Stimulated activated CD8-positive, alpha-beta memory T cell treated with anti-CD3 and anti-CD28 coated beads, Interleukin-15, amount 100 ng/mL, for 24 hours (primary cell): Measurements from ENCODE around the gene CBARP.

ENCODE experiments used
- DNase-seq: peaks from one replicate; pipeline ENCODE4 v3.0.0-alpha.2; 2020; ENCODE audit warnings: low read depth

Gene CBARP

DNA sequence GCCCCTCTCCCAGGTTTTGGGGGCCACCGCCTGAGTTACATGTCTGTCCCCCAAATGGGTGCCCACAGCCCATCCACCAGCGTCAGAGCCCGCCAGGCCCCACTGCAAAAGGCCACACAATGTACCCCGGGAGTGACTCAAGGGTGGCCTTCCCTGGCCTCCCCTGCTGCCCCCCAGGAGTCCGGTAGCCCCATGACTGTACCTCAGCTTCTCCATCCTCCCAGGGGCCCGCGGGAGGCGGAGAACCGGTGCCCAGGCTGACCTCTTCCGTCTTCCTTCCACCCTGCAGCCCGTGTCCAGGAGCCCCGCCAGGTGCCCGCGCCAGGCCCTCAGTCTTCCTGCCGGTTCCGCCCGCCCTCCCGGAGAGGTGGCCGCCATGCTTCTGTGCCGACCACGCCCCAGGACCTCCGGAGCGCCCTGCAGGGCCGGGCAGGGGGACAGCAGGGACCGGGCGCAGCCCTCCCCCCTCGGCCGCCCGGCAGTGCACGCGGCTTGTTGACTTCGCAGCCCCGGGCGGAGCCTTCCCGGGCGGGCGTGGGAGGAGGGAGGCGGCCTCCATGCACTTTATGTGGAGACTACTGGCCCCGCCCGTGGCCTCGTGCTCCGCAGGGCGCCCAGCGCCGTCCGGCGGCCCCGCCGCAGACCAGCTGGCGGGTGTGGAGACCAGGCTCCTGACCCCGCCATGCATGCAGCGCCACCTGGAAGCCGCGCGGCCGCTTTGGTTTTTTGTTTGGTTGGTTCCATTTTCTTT, 10.3 kb downstream of the CBARP start:
- DNase-seq = no peak

DNA sequence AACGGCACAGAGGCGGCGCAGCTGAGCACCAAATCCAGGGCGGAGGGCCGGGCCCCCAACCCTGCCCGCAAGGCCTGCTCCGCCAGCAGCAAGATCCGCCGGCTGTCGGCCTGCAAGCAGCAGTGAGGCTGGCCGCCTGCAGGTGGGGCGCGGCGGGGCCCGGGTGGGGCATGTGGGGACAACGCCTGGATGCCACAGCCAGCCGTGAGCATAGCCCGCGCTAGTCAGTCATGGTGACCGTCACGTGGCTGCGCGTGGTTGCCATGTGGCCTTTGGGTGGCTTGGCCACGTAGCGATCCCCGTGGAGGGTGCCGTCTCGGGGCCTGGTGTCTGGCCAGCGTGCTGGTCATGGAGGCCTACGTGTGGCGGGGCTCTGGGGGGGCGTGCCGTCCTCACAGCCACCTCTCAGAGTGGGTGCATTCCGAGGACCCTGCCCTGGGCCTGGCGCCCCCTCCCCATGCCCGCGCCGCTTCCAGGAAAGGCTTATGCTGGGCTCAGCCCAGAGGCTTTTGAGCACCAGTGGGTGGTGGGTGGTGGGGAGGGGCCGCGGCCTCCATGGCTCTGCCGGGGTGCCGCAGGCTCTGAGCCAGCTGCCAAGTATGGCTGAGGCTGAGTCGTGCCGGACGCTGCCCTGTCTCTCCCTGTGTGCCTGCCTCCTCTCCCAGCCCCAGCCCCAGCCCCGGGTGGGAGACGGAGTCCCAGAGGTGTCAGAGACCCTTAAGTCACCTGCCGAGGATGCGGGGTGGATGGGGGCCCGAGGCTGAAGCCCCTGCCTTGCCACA, 11.1 kb downstream of the CBARP start:
- no peak for DNase-seq

DNA sequence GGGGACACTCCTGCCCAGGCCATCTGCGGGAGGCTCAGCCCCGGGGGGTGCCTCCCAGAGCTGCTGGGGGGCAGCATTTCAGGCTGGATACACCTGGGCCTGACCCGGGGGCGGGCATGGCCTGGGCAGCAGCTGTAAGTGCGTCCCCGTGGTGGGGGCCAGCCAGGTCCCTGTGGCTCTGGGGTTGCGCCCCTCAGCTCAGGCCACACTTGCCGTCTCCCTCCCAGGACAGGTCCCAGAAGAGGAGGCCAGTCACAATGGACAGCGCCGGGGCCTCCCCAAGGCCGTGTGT, 11.6 kb downstream of the CBARP start:
- DNase-seq = no peak

DNA sequence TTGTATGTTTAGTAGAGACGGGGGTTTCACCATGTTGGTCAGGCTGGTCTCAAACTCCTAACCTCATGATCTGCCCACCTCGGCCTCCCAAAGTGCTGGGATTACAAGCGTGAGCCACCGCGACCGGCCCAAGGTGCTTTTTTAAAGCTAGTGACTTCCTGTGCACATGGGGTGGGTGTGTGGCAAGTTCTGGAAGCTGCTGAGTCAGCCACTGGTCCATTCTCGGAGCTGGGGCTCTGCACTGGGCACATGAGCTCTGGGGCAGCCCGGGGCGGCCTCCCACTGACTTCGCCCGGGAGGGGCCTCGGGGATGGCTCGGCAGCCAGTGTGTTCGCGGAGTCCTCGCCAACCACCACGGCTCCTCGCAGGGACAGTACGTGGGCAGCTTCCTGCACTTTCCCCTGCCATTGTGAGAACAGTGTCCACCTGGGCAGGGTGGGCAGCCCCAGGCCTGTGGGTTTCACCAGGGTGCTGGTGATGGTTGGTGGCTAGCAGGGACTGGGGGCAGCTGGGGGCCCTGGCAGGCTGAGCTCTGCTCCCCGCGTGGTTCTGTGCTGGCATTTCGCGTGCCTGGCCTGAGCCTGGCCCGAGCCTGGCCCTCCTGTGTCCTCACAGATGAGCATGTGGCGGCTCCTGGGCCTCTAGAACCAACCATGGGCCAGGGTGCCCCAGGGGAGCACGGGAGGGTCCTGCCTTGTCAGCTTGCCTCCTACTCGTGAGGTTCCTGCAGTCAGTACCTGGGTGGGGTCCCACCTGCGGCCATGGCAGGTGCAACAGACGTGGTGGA, 12.2 kb downstream of the CBARP start:
- no peak for DNase-seq

DNA sequence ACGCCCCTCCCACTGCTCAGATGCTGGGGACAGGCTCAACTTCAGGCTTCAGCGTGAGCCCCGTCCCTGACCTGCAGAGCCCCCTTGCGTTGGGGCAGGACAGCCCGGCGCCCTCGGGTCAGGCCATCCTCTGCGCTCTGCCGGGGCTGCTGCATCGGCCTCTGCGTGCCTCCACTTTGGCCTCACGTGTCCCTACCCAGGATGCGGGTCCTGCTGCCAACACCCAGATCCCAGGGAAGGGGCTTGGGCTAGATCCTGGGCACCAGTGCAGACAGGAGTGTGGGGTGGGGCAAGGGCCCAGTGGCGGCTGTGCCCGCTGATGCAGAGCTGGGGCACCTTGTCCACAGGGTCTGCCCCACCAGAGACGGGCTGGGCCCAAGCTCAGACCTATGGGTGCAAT, 13.0 kb downstream of the CBARP start:
- DNase-seq = no peak

DNA sequence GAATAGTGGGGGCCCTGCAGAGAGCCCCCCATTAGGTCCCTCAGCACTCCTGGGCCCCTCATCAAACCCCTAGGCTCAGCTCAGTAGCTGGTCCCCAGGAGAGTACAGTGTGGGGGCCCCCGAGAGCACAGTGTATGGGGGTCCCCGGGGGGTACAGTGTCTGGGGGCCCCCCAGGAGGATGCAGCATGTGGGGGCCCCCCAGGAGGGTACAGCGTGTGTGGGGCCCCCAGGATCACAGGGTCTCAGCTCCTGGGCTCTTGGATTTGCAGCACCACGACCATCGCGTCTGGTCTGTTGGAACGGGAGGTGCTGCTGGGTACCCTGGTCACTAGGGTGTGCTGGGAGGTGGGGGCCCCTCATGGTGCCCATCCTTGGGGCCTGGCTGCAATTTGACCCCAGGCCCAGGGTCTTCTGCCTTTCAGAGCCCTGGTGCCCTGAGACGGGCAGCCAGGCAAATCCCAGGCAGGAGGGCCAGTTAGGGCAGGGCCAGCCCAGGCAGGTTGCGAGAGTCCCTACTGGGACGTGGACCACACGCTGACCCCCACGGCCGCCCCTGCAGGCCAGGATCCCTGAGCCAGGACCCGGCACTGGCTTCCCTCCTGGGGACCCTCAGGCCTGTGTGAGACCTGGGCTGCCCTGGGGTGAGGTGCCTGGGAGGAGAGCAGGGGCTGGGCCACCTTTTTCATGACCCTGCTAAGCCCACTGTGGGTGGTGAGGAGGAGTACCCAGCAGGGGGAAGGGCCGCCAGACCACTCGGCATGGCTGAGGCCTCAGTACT, 13.6 kb downstream of the CBARP start:
- no peak for DNase-seq

DNA sequence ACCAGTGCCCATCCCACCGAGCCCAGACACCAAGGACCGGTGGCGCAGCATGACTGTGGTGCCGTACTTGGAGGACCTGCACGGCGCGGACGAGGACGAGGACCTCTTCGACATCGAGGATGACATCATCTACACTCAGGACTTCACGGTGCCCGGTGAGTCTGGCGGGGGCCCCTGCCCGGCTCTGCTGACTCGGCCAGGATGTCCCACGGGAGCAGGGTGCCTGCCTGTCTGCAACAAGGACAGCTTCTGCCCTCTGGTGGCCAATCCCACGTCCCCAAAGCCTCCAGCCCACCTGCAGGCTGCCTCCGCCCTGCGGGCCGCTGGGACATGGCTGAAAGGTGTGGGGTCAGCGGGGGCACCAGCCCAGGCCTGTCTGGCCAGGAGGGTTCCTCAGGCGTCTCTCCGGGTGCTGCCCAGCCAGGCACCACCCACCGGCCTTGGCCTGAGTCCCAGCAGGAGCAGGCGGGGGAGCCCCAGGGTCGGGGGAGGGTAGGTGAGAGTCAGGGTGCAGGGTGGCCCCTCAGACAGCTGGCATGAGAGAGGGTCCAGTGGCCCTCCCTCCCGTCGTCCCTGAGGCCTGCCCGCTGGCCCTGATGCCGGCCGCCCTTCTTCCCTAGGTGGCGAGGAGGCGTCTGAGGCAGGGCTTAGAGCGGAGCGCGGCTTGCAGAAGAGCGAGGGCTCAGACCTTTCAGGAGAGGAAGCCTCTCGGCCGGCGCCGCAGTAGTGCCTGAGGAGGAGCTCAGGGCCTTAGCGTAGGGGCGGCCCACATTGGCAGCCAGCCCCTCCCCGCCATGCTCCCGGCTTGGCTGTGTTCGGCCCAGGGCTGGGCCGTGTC, 14.6 kb downstream of the CBARP start:
- no peak for DNase-seq

DNA sequence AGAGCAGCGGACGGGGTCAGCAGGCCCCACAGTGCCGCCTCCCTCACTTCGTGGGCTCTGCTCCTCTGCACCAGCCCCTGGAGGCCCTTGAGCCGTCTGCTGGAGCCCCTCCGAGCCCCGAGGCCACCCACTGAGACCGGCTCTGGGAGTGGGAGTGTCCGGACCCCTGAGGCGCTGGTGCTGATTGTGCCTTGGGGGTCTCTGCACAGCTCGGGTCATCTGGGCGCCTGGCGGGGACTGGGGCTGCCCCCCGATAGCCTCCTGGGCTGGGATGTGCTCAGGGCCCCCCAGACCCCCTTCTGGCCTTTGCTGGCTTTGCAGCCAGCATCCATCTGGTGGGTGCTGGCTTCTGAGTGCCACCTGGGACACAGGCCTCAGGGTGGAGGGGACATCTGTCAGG, 15.4 kb downstream of the CBARP start:
- no peak for DNase-seq

DNA sequence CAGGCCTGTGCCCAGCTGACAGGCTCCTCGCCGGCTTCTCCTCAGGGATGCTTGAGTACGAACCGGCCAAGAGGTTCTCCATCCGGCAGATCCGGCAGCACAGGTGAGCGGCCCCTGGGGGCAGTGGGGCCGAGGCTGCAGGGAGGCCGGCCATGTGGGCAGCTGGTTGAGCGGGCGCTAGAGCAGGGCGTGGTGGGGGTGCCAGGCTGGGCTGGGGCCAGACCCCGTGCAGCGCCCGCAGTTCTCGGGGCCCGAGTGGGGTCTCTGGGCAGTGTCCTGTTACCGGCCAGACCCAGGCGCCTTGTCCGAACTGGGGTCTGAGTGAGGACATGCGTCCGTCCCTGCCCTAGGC, 15.9 kb downstream of the CBARP start:
- DNase-seq = no peak

DNA sequence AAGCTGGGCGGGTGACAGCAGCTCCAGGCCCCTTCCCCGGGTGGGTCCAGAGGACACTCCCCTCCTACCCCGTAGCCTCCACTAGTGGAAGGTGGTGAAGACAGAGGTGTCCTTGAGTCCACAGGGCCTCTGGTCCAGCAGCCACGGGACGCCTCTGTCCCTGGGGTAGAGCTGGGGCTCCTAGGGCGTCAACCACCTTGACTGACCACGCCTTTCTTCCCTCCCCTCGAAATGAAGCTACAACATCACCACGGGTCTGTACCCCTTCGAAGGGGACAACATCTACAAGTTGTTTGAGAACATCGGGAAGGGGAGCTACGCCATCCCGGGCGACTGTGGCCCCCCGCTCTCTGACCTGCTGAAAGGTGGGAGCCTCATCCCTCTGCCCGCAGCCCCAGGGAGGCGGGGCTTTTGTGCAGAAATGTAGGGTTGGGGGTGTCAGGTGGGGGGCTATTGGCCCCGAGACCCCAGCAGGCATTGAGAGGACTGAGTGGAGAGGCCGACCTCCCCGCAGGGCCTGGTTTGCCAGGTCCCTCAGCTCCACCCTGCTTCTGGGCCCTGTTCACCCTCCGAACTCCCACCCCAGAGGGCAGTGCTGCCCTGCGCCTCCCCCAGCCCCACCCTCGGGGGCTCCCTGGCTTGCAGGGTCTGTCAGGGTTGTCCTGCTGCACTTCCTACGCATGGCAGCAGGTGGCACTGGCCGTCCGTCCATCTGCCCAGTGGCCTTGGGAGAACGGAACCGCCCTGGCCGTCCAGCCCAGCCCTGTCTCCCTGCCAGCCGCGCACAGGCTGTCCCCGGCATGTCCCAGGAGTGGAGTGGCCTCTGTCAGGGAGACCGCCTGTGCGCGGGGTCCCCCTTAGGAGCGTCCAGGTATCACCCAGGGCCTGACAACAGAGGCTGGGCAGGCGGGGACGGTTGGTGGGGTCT, 16.6 kb downstream of the CBARP start:
- no peak for DNase-seq

DNA sequence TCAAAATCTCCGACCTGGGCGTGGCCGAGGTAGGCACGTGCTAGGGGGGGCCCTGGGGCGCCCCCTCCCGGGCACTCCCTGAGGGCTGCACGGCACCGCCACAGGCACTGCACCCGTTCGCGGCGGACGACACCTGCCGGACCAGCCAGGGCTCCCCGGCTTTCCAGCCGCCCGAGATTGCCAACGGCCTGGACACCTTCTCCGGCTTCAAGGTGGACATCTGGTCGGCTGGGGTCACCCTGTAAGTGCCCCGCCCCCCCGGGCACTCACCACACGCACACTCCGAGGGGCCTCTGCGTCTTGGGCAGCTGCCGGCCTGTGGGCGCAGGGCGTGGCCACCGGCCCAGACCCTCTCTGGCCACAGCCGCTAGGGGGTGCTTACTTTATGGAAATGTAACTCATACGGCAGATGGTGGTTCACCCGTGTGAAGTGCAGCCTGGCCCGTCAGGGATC, 17.3 kb downstream of the CBARP start:
- no peak for DNase-seq

DNA sequence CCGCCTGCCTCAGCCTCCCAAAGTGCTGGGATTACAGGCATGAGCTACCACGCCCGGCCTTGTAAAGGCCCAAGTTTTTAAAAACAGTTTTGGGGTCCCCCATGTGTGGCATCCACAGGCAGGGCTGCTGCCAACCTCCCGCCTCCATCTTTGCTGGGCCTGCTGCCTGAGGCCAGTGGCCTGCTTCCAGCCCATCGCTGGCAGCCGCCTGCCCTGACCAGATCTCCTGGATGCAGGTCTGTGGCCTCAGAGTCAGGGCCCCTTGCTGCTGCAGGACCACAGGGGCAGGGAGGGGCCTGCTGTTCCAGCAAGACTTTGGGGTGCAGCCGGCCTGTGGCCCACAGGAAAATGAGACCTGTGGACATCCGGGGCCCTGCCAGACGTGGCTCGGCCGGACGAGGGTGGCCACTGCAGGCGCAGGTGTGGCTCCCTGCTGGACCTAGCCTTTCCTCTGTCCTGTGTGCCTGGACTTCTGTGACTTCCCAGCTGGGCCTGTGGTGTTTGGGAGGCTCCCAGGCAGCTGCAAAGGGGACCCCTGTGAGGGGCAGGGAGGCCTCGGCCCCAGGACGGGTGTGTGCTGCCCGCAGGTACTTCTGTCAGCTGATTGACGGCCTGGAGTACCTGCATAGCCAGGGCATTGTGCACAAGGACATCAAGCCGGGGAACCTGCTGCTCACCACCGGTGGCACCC, 17.9 kb downstream of the CBARP start:
- DNase-seq = no peak

DNA sequence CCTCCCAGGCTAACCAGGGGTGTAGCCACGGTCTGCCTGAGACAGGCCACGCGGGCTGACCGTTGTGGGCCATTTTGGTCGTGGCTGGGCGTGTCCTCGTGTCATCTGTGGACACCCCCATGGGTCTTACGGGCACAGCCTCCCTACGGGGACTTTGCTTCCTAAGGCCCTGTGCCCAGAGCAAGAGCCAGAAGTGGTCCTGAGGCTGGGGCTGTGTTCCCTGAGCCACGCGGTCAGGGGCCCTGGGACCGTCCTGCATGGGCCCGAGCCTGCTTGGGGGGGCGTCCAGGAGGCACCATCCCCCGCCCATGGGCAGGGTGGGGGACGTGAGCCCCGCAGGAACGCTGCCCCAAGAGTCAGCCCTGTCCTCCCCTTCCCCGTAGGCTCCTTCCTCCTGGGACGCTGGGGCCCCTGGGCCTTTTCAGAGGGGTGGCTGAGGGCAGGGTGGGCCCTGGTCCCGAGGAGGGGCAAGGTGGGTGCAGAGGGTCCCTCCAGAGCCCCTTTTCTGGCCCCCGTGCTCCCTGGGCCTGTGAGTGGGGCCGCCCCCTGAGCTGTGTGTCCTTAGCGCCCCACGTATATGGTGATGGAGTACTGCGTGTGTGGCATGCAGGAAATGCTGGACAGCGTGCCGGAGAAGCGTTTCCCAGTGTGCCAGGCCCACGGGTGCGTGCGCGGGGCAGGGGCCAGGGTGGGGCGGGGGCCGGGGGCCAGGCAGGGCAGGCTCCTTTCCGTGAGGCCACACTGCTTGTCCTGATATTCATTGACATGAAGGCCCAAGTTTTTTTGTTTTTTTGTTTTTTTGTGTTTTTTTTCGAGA, 18.8 kb downstream of the CBARP start:
- no peak for DNase-seq

DNA sequence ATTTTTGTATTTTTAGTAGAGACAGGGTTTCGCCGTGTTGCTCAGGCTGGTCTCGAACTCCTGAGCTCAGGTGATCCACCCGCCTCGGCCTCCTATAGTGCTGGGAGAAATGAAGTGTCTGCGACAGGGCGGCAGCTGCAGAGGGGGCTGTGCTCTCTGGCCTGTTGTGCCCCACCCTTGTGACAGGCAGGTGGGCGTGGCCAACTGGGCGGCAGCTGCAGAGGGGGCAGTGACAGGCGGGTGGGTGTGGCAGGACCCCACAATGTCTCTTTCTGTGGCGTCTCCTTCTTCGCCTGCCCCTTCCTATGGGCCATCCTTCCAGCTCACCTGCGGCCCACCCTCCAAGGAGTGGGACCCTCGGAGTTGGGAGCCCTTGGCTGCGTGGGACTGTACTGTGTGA, 20.4 kb downstream of the CBARP start:
- DNase-seq = no peak

DNA sequence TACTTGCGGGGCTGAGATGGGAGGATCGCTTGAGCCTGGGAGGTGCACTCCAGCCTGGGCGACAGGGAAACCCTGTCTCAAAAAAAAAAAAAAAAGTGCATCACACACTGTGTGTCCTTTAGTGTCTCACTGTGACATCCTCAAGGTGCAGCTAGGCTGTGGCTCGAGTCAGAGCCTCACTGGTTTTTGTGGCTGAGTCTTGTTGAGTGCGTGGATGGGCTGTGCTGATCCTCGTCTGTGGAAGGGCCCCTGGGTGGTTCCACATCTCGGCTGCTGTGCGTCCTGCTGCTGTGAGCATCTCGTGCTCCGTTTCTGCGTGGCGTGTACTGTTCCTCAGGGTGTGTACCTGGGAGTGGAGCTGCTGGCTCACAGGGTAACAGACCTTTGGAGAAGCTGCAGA, 21.0 kb downstream of the CBARP start:
- no peak for DNase-seq

DNA sequence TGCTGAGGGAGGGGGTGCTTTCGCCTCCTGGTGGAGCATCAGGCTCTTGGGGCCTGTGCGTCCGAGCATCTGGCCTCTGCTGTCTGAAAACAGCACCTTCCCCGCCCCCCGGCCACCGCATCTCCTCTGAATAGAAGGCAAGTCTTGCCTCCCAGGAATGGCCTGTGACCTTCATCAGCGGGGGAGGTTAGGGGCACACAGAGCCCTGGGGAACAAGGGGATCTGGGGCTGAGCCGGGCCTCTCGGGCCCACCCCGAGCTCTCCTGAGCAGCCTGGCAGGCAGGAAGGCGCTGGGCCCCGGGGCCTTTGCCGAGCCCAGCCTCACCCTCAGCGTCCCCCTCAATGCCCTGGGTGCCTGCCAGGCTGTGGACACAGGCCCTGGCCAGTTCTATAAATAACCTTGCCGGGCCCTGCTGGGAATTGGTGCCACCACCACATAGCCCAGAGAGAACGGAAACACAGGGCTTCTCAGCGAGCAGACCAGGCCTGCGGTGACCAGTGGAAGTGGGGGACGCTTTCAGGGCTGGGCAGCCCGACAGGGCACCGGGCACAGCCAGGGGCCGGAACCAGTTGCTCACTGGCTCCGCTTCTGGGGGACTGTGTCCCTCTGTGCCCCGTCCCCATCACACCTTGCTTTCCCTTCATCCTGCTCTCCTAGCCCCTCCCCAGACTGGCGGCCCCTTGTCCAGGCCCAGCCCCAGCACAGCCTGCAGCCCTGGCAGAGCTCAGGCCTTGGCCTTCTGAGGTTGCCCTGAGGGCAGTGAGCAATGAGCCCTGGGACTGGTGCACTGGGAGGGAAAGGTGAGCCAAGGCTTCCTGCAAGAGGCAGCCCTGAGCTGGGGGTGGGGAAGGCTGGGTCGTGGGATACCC, 22.7 kb downstream of the CBARP start:
- no peak for DNase-seq

DNA sequence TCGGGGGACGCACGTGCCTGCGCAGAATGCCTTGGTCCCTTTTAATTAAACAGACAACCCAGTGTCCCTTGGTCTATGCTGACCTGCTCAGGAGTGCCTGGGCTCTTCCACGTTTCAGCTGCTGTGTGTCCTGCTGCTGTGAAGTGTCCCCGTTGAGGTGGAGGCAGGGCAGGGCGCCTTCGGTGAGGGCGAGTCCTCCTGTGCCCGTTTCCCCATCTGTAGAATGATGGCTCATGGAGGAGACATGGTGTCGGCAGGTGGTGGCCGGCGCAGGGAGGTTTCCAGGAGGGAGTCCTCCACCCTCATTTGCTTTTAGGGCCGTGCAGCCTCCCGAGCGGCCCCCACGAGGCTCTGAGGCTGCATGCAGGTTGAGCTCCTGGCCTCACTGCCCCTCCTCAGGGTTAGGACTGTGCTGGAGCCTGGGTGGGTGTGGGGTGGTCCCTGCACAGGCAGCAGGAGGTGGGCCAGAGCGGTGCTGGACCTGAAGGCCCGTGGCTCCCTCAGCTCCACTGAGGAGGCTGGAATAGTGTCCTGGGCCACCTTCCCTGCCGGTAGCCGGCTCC, 23.4 kb downstream of the CBARP start:
- no peak for DNase-seq
